WTC11 (cell line): Measurements from ENCODE around the gene OGFOD3.

ENCODE experiments used
- ATF3 ChIP-seq: sonication (generic); formaldehyde crosslinking; conservative IDR thresholded peaks from 2 replicates; pipeline ENCODE4 v1.8.1; 2022; ENCODE audit warnings: mild to moderate bottlenecking, missing genetic modification reagents
- CREB1 ChIP-seq: sonication (generic); formaldehyde crosslinking; IDR thresholded peaks from 2 replicates; pipeline ENCODE4 v1.8.0; 2023; ENCODE audit warnings: mild to moderate bottlenecking, missing genetic modification reagents
- CTCF ChIP-seq: fragments of 200-600 bp; IDR thresholded peaks from 2 replicates; pipeline ENCODE4 v1.8.0; 2022; ENCODE audit warnings: antibody characterized with exemption
- NR3C1 ChIP-seq: sonication (generic); formaldehyde crosslinking; conservative IDR thresholded peaks from 2 replicates; pipeline ENCODE4 v1.8.1; 2023; ENCODE audit warnings: low read depth, mild to moderate bottlenecking, missing genetic modification reagents
- TF ChIP-seq, protein P1 (sequence below): sonication (generic); formaldehyde crosslinking; IDR thresholded peaks from 2 replicates; pipeline ENCODE4 v1.8.0; 2022; ENCODE audit warnings: mild to moderate bottlenecking, missing genetic modification reagents
- TF ChIP-seq, protein P2 (sequence below): fragments of 250-450 bp; sonication (Bioruptor Pico); IDR thresholded peaks from 2 replicates; pipeline ENCODE4 v1.8.0; 2021; ENCODE audit warnings: mild to moderate bottlenecking

GRCh38 chr17:82463925-82464566 is 45.7 kb upstream of the OGFOD3 start:
- no peak for TF ChIP-seq CTCF
- no peak for TF ChIP-seq CREB1
- no peak for TF ChIP-seq NR3C1 (CRISPR knock-in tag)
- TF ChIP-seq, protein P1, sequence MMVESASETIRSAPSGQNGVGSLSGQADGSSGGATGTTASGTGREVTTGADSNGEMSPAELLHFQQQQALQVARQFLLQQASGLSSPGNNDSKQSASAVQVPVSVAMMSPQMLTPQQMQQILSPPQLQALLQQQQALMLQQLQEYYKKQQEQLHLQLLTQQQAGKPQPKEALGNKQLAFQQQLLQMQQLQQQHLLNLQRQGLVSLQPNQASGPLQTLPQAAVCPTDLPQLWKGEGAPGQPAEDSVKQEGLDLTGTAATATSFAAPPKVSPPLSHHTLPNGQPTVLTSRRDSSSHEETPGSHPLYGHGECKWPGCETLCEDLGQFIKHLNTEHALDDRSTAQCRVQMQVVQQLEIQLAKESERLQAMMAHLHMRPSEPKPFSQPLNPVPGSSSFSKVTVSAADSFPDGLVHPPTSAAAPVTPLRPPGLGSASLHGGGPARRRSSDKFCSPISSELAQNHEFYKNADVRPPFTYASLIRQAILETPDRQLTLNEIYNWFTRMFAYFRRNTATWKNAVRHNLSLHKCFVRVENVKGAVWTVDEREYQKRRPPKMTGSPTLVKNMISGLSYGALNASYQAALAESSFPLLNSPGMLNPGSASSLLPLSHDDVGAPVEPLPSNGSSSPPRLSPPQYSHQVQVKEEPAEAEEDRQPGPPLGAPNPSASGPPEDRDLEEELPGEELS (CRISPR knock-in tag): no peak
- no peak for TF ChIP-seq ATF3
- TF ChIP-seq, protein P2, sequence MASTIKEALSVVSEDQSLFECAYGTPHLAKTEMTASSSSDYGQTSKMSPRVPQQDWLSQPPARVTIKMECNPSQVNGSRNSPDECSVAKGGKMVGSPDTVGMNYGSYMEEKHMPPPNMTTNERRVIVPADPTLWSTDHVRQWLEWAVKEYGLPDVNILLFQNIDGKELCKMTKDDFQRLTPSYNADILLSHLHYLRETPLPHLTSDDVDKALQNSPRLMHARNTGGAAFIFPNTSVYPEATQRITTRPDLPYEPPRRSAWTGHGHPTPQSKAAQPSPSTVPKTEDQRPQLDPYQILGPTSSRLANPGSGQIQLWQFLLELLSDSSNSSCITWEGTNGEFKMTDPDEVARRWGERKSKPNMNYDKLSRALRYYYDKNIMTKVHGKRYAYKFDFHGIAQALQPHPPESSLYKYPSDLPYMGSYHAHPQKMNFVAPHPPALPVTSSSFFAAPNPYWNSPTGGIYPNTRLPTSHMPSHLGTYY (CRISPR knock-in tag): no peak
